Stomach (tissue), 9 donors: ENCODE results near the gene FANCC. TPM values are rescaled to one million over a fixed set of nuclear protein-coding genes. Genes with fewer than 3 reads are reported as not detected.

Experiments
- DNase-seq, 2 donors: peaks; one replicate each; pipeline versions ENCODE4 v3.0.0 to v3.0.0-alpha.2; 2013 to 2019
- H3K27ac ChIP-seq, 5 donors: fragments of 200-600 bp in 4 of 5; sonication (generic) in 4 of 5; one replicate each; pipeline ENCODE4 v1.5.1; 2013 to 2019; ENCODE audit warnings: mild to moderate bottlenecking in 1 of 5, moderate library complexity in 1 of 5
- H3K27me3 ChIP-seq, 3 donors: fragments of 200-600 bp; sonication (generic); one replicate each; pipeline ENCODE4 v1.5.1; 2017 to 2019; ENCODE audit warnings: mixed run types in 1 of 3
- H3K36me3 ChIP-seq, 4 donors: fragments of 200-600 bp; sonication (generic); 1 replicate in 3 of 4; 2 replicates in 1 of 4; pipeline ENCODE4 v1.5.1; 2016 to 2019
- H3K4me1 ChIP-seq, 4 donors: fragments of 200-600 bp; sonication (generic); one replicate each; pipeline ENCODE4 v1.5.1; 2016 to 2019
- H3K4me3 ChIP-seq, 4 donors: fragments of 200-600 bp; sonication (generic) in 3 of 4; one replicate each; pipeline ENCODE4 v1.5.1; 2016 to 2019; ENCODE audit warnings: mild to moderate bottlenecking in 1 of 4
- H3K9me3 ChIP-seq, 4 donors: fragments of 200-600 bp; sonication (generic); one replicate each; pipeline ENCODE4 v1.5.1; 2016 to 2019
- EP300 ChIP-seq: sonication (generic); formaldehyde crosslinking; IDR thresholded peaks from one replicate; pipeline ENCODE4 v1.6.1; 2017; ENCODE audit warnings: antibody characterized with exemption
- POLR2A ChIP-seq, 4 donors: fragments of 450-650 bp; IDR thresholded peaks; one replicate each; pipeline ENCODE4 v1.6.1; 2016; ENCODE audit warnings: antibody characterized with exemption in 4 of 4, control low read depth in 2 of 4, mild to moderate bottlenecking in 1 of 4, moderate library complexity in 1 of 4
- POLR2AphosphoS5 ChIP-seq, 3 donors: sonication (generic); formaldehyde crosslinking; IDR thresholded peaks; one replicate each; pipeline ENCODE4 v1.6.1; 2016; ENCODE audit warnings: antibody characterized with exemption in 3 of 3
- WGBS, 5 donors: extraction: QIAGEN DNeasy Blood & Tissue Kit in 3 of 5; methylation state at CpG; one replicate each; pipeline versions ENCODE4 v1.1.5 to v1.1.7; 2013 to 2018; 5-methylcytosine and 5-hydroxymethylcytosine counted together
- intact Hi-C: fragments of 100-400 bp; cut with DNase I; formaldehyde crosslinking; loops from one replicate; pipeline ENCODE4 v1.15.1; 2023; ENCODE audit warnings: low total_unique reads
- polyA plus RNA-seq, 3 donors: library from polyadenylated mRNA; stranded (reverse); fragments of 200-250 nt; gene quantifications; one replicate each; pipeline ENCODE4 v1.2.3, GENCODE V29; 2013
- total RNA-seq, 5 donors: library from RNA; depleted of rRNA; stranded (reverse); fragments of >200 nt; gene quantifications; one replicate each; pipeline versions ENCODE4 v1.1.0 to v1.2.3, GENCODE V29; 2014 to 2016
- TF ChIP-seq, protein P1 (sequence below), 7 experiments: fragments of 450-650 bp in 4 of 7; fragments of 200-600 bp in 3 of 7; sonication (generic) in 3 of 7; IDR thresholded peaks; one replicate each; pipeline ENCODE4 v1.5.1; 2016 to 2019; ENCODE audit warnings: antibody characterized with exemption in 7 of 7, control low read depth in 2 of 7, mild to moderate bottlenecking in 1 of 7
- donor health status: healthy with polysubstance abuse.
- donor health status: Bipolar disorder and iron deficiency.
- donor health status: healthy.

Gene FANCC
- total and polyA plus RNA-seq, 8 donors: 3.1 to 24.5 (median 7.1) TPM

DNA sequence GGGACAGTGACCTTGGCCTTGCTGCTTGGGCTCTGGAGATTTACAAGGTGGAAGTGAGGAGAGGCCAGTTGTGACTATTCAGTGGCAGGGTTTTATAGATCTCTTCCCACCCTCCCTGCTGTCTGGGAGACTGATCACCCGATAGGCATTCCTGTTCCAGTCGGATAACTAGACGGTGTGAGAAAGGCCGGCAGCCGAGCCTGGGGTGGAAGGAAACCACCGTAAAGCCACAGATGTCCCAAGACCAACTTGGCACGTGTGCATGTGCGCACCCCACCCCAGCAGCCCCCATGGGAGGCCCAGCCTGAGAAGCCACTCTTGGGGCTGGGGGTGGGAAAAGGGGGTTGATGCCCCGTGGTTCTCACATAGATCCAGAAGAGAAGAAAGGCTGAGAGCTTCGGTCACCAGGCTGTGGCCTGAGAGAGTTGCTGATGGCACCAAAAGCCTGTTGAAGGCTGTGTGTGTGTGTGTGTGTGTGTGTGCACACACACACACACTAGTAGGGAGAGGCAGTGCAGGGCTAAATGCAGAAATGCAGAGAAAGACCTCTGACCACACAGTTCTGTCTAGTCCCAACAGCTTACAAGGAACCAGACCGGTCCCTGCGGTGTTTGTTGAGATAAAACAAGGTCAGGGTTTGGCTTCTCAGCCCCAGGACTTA, 225.8 kb downstream of the FANCC start:
- TF ChIP-seq POLR2AphosphoS5 (IDR thresholded peaks at IDR 0.05): no peak
- TF ChIP-seq, protein P1, sequence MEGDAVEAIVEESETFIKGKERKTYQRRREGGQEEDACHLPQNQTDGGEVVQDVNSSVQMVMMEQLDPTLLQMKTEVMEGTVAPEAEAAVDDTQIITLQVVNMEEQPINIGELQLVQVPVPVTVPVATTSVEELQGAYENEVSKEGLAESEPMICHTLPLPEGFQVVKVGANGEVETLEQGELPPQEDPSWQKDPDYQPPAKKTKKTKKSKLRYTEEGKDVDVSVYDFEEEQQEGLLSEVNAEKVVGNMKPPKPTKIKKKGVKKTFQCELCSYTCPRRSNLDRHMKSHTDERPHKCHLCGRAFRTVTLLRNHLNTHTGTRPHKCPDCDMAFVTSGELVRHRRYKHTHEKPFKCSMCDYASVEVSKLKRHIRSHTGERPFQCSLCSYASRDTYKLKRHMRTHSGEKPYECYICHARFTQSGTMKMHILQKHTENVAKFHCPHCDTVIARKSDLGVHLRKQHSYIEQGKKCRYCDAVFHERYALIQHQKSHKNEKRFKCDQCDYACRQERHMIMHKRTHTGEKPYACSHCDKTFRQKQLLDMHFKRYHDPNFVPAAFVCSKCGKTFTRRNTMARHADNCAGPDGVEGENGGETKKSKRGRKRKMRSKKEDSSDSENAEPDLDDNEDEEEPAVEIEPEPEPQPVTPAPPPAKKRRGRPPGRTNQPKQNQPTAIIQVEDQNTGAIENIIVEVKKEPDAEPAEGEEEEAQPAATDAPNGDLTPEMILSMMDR (IDR thresholded peaks at IDR 0.05): no peak
- TF ChIP-seq POLR2A (IDR thresholded peaks at IDR 0.05): no peak
- TF ChIP-seq EP300: no peak
- H3K27me3 ChIP-seq: no peaks in the 10 kb centered on the region
- peaks cover 62 to 99% (median 81%) of the 10 kb centered on the region in 4 donors for H3K4me1 ChIP-seq
- H3K9me3 ChIP-seq: no peaks in the 10 kb centered on the region
- H3K4me3 ChIP-seq: no peak overlapping the region
- WGBS, 5 donors: 26 to 41% (median 35%) methylated on average over 8 to 12 of the region's 12 CpGs
- H3K36me3 ChIP-seq: peaks cover 2 to 20% (median 3%) of the 10 kb centered on the region in 4 donors
- peak overlapping the region; percentile 57 to 91 (median 79) for H3K27ac ChIP-seq
- DNase-seq: peak in 1 of 2 donors; percentile 63
- intact Hi-C loops: no loop called here

DNA sequence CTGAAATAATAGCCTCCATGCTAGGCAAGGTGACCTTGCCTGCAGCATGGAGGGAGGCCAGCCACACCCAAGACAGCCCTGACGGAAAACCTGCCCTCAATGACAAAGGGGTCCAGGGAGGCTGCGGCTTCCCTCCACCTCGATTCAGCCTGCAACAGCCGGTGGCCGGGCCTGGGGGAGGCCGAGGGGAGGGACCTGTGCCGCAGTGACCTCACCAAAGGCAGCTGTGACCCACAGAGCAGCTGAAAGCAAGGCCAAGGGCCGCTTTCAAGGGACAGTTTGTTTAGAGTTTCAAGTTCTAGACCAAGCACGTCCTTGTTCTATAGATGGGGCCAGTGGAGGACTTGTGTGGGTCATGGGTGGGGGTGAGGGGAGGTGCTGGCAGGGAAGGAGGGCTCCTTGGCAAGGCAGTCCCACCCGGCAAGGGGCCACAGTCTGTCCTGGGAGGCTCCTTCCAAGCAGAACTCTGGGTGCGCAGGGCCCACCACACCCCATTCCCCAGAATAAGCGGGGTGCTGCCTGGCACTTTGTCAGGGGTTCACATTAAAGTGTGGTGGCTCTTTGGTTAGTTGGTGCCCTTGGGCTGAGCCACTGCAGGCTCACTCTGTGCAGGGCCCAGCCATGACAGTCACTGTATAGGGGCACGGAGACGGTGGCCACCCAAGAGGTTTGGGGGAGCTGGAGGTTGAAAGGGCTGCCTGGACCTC, 226.5 kb downstream of the FANCC start:
- no peaks in the 10 kb centered on the region for H3K9me3 ChIP-seq
- peaks cover 65 to 100% (median 86%) of the 10 kb centered on the region in 4 donors for H3K4me1 ChIP-seq
- no peak for TF ChIP-seq POLR2A (IDR thresholded peaks at IDR 0.05)
- no peak for TF ChIP-seq POLR2AphosphoS5 (IDR thresholded peaks at IDR 0.05)
- TF ChIP-seq, protein P1 (IDR thresholded peaks at IDR 0.05): no peak
- no peak for TF ChIP-seq EP300
- H3K27ac ChIP-seq: peak overlapping the region; percentile 57 to 91 (median 79)
- no peaks in the 10 kb centered on the region for H3K27me3 ChIP-seq
- intact Hi-C loops: no loop called here
- H3K4me3 ChIP-seq: no peak overlapping the region
- peaks cover 9 to 27% (median 10%) of the 10 kb centered on the region in 4 donors for H3K36me3 ChIP-seq
- no peak for DNase-seq
- WGBS, 5 donors: 51 to 73% (median 66%) methylated on average over 9 to 14 of the region's 14 CpGs

DNA sequence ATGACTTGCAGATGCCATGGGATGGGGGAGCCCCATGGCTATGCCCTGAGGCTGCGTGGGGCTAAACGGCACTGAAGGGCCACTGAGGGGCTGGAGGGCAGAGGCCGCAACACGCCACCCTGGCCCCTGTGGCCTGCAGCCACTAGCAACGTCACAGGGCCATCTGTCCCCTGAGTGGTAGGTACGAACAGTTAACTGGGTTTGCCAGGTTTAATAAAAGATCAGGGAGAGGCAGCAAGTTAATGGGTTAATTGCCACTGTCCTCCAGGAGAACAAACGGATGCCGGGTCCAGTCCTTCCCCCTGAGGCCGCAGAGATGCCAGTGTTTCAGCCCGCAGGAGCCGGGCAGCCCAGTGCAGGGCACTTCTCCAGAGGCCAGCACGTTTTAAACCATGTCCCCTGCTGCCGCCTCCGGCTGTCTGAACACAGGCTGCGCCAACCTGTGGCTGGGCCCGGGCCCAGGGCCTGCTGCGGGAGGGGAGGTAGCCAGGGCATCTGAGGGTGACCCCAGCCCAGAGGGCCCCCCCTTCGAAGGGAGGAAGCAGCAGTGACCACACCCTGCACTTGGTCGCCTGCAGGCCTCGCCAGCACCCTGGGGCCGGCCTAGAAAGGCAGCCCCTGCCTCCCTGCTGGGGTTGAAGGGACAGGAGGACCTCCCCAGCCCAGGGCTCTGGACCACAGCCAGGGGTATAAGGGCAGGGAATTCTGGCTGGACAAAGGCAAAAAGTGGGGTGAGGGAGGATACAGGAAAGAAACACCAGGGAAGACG, 227.3 kb downstream of the FANCC start:
- Histone ChIP-seq H3K4me1 (peaks cover 72 to 100% (median 88%) of the 10 kb centered on the region in 4 donors), H3K4me3 (no peak overlapping the region), H3K36me3 (peaks cover 10 to 35% (median 18%) of the 10 kb centered on the region in 4 donors), H3K27me3 (no peaks in the 10 kb centered on the region), H3K9me3 (no peaks in the 10 kb centered on the region), H3K27ac (peak overlapping the region; percentile 49 to 91 (median 79))
- TF ChIP-seq, protein P1 (IDR thresholded peaks at IDR 0.05): peak in 1 of 7 experiments; percentile 14
- TF ChIP-seq POLR2AphosphoS5 (IDR thresholded peaks at IDR 0.05) (peak in 1 of 3 donors; percentile 10), POLR2A (IDR thresholded peaks at IDR 0.05) (no peak), EP300 (no peak)
- WGBS, 5 donors: 16 to 40% (median 28%) methylated on average over 5 to 22 of the region's 22 CpGs
- DNase-seq: peak in 1 of 2 donors; percentile 64
- intact Hi-C loops: no loop called here
